D721Med (cell line): Measurements from ENCODE around the gene PHGDH.
"Not testable (repeated sequence)": the region's sequence is repeated elsewhere in the genome, so short reads cannot be mapped to it uniquely, and the experiment has no call there.

ENCODE experiments used
- DNase-seq: peaks from one replicate; pipeline ENCODE4 v3.0.0; 2011; ENCODE audit warnings: low spot score; ENCODE audit not compliant: insufficient read length
- FAIRE-seq: peaks from 2 replicates; lab custom pipeline; 2011; peaks lifted over from hg19 to GRCh38; lab: Jason Lieb, UNC
- TF ChIP-seq, protein P1 (sequence below): IDR thresholded peaks from 2 replicates; pipeline ENCODE4 v1.5.1; 2012; ENCODE audit warnings: mild to moderate bottlenecking, control low read depth; ENCODE audit not compliant: insufficient read depth; ENCODE audit errors: missing control alignments

The PHGDH gene

GRCh38 chr1:119781434-119782210, 69.9 kb downstream of the PHGDH start:
- FAIRE-seq (no peak), DNase-seq (no peak)
- TF ChIP-seq, protein P1, sequence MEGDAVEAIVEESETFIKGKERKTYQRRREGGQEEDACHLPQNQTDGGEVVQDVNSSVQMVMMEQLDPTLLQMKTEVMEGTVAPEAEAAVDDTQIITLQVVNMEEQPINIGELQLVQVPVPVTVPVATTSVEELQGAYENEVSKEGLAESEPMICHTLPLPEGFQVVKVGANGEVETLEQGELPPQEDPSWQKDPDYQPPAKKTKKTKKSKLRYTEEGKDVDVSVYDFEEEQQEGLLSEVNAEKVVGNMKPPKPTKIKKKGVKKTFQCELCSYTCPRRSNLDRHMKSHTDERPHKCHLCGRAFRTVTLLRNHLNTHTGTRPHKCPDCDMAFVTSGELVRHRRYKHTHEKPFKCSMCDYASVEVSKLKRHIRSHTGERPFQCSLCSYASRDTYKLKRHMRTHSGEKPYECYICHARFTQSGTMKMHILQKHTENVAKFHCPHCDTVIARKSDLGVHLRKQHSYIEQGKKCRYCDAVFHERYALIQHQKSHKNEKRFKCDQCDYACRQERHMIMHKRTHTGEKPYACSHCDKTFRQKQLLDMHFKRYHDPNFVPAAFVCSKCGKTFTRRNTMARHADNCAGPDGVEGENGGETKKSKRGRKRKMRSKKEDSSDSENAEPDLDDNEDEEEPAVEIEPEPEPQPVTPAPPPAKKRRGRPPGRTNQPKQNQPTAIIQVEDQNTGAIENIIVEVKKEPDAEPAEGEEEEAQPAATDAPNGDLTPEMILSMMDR, result no peak

GRCh38 chr1:119782631-119783325, 71.0 kb downstream of the PHGDH start:
- no peak for DNase-seq
- FAIRE-seq, result no peak
- TF ChIP-seq, protein P1, result no peak

DNA sequence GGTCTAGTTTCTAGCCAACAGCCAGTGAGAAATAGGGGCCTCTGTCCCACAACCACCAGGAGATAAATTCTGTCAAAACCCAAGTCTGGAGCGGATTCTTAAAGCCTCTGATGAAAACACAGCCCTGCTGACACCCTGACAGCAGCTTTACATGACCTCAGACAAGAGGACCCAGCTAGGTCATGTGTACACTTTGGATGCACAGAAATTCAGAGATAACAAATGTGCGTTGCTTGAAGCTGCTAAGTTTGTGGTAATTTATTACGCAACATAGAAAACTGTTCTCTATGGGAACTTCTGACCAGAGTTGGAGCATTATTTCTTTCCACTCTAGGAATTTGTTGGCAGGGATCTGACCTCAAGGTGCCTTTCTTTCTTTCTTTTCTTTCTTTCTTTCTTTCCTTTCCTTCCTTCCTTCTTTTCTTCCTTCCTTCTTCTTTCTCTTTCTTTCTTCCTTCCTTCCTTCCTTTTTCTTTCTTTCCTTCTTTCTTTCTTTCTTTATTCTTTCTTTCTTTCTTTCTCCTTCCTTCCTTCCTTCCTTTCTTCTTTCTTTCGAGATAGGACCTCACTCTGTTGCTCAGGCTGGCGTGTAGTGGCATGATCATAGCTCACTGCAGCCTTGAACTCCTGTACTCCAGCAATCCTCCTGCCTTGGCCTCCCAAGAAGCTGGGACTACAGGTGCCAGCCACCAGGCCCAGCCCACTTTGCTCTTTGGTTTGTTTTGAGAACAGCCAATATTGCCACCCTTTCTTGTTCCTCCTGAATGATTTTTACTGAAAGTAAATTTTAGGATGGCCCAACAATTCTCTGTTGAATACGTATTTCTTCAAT, 71.8 kb downstream of the PHGDH start:
- TF ChIP-seq, protein P1, result no peak
- DNase-seq, result no peak
- FAIRE-seq, result no peak

GRCh38 chr1:119784191-119784781, 72.6 kb downstream of the PHGDH start:
- DNase-seq (no peak), FAIRE-seq (no peak)
- TF ChIP-seq, protein P1, result no peak

- DNase-seq, FAIRE-seq: not testable (repeated sequence)
Measured at GRCh38 chr1:119786046-119786445, 74.3 kb downstream of the PHGDH start.

DNA sequence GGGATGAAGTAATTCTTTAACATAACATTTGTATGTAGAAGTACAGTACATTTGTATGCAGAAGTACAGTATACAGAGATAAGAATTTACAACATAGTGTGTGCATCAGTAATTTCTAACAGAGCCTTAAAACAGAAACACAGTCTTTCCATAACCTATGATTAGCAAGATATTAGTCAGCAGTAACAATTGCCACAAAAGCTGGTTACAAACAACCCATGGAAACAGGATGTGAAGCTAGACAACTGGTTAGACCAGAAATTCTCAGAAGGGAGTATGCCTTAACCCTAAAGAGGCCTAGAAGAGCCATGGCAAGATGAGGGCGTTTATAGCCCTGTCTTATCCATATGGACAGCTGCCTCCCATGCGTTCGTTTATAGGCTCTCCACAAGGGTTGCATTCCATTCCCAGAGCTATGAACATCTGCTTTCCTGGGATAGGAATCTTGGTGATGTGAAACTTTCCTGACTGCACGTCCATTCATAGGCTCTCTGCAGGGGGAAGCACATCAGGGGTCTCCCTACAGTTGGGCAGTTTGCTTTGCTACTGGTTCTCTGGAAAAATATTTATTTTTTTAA, 74.8 kb downstream of the PHGDH start:
- DNase-seq, FAIRE-seq: not testable (repeated sequence)

DNA sequence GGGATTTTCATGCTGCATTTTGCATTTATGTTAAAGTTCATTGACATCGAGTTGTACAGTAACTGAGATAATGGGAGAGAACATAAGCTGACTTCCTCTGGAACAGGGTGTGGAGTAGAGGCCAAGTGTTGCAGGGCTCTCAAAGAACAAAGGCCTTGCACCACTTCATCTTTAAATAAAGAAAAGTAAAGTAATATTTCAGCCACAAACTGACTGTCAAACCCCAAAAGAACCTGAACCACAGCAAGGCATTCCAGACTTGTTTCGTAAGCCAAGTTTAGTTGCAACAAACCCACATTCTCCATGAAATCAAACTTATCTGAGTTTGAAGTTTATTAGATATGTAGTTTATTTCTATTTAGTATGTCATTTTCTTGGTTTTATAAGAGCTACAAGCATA, 76.0 kb downstream of the PHGDH start:
- no peak for DNase-seq
- TF ChIP-seq, protein P1, result no peak
- FAIRE-seq, result no peak
